ENCODE data around the gene RTL9.

GRCh38 chrX:110383414-110383813 is 24.8 kb downstream of the RTL9 start:
- TF ChIP-seq, protein P1, sequence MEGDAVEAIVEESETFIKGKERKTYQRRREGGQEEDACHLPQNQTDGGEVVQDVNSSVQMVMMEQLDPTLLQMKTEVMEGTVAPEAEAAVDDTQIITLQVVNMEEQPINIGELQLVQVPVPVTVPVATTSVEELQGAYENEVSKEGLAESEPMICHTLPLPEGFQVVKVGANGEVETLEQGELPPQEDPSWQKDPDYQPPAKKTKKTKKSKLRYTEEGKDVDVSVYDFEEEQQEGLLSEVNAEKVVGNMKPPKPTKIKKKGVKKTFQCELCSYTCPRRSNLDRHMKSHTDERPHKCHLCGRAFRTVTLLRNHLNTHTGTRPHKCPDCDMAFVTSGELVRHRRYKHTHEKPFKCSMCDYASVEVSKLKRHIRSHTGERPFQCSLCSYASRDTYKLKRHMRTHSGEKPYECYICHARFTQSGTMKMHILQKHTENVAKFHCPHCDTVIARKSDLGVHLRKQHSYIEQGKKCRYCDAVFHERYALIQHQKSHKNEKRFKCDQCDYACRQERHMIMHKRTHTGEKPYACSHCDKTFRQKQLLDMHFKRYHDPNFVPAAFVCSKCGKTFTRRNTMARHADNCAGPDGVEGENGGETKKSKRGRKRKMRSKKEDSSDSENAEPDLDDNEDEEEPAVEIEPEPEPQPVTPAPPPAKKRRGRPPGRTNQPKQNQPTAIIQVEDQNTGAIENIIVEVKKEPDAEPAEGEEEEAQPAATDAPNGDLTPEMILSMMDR (IDR thresholded peaks at IDR 0.05) = no peak
- no peak for TF ChIP-seq POLR2AphosphoS5 (IDR thresholded peaks at IDR 0.05; ENCODE audit: low read depth, low read length)
